HG03342 (cell line): ENCODE measurements around the gene CABP1.
A peak's percentile ranks its signal among the peaks of the same experiment; 100 is the strongest.

Source experiments
- ATAC-seq: cut with Tn5 transposase; IDR thresholded peaks from one replicate; pipeline ENCODE4 v1.9.1; 2021; ENCODE audit warnings: mild to moderate bottlenecking, moderate library complexity; ENCODE audit not compliant: unreplicated experiment

Gene CABP1

GRCh38 chr12:120690083-120690450, 49.6 kb downstream of the CABP1 start:
- ATAC-seq, result no peak

- ATAC-seq, result no peak
These were observed 50.6 kb downstream of the CABP1 start for GRCh38 chr12:120690978-120691377.

GRCh38 chr12:120692524-120693033, 52.2 kb downstream of the CABP1 start:
- no peak for ATAC-seq

GRCh38 chr12:120693848-120694247, 53.4 kb downstream of the CABP1 start:
- no peak for ATAC-seq

GRCh38 chr12:120696626-120697025, 56.2 kb downstream of the CABP1 start:
- ATAC-seq, result no peak

GRCh38 chr12:120697344-120697743, 56.9 kb downstream of the CABP1 start:
- ATAC-seq, result no peak

GRCh38 chr12:120698665-120699064, 58.2 kb downstream of the CABP1 start:
- no peak for ATAC-seq

- no peak for ATAC-seq
These were observed 59.1 kb downstream of the CABP1 start for GRCh38 chr12:120699553-120699952.

- no peak for ATAC-seq
These were observed 60.5 kb downstream of the CABP1 start for GRCh38 chr12:120700886-120701285.

GRCh38 chr12:120702637-120703036, 62.2 kb downstream of the CABP1 start:
- no peak for ATAC-seq

GRCh38 chr12:120703311-120703942, 63.0 kb downstream of the CABP1 start:
- no peak for ATAC-seq

- ATAC-seq, result no peak
These were observed 65.2 kb downstream of the CABP1 start for GRCh38 chr12:120705618-120706017.

GRCh38 chr12:120706029-120706428, 65.6 kb downstream of the CABP1 start:
- ATAC-seq, result no peak

- ATAC-seq, result no peak
These were observed 68.2 kb downstream of the CABP1 start for GRCh38 chr12:120708651-120709050.

- ATAC-seq, result peak; percentile 61
These were observed 69.8 kb downstream of the CABP1 start, which contains the start of gene UNC119B for GRCh38 chr12:120710031-120710804. Gene UNC119B, plus strand, starts transcription at chr12:120710458. Its CDS starts 17 bp downstream, at chr12:120710475.

GRCh38 chr12:120710805-120711296, 70.4 kb downstream of the CABP1 start:
- ATAC-seq, result peak; percentile 23

GRCh38 chr12:120711411-120711810, 71.0 kb downstream of the CABP1 start:
- ATAC-seq, result no peak

- ATAC-seq, result no peak
These were observed 72.2 kb downstream of the CABP1 start for GRCh38 chr12:120712610-120713009.

GRCh38 chr12:120713861-120714482, 73.5 kb downstream of the CABP1 start:
- no peak for ATAC-seq
